Right cardiac atrium (tissue), 5 donors: ENCODE data around the gene PGBD2. TPM values are rescaled to one million over a fixed set of nuclear protein-coding genes. Genes with fewer than 3 reads are reported as not detected.

Experiments used
- ATAC-seq, 2 donors: fragments of 200-7000 bp; cut with Tn5 transposase; one replicate each; pipeline versions ENCODE4 v1.8.0 to v1.9.1; 2020; ENCODE audit warnings: moderate library complexity in 2 of 2, mild to moderate bottlenecking in 1 of 2
- DNase-seq, 3 donors: peaks; one replicate each; pipeline ENCODE4 v3.0.0-alpha.2; 2020
- H3K27ac ChIP-seq: one replicate; pipeline ENCODE4 v1.5.1; 2013; ENCODE audit warnings: mild to moderate bottlenecking, low read length, control low read depth, moderate library complexity
- H3K27me3 ChIP-seq: one replicate; pipeline ENCODE4 v1.6.1; 2013; ENCODE audit not compliant: control insufficient read depth, insufficient read depth
- H3K4me1 ChIP-seq: one replicate; pipeline ENCODE4 v1.6.1; 2013; ENCODE audit warnings: low read length; ENCODE audit not compliant: control insufficient read depth, insufficient read depth
- H3K4me3 ChIP-seq: one replicate; pipeline ENCODE4 v1.5.1; 2013; ENCODE audit warnings: low read length, control low read depth
- H3K9me3 ChIP-seq: one replicate; pipeline ENCODE4 v1.6.1; 2013; ENCODE audit warnings: low read length; ENCODE audit not compliant: control insufficient read depth
- WGBS: extraction: QIAGEN DNeasy Blood & Tissue Kit; methylation state at CpG from one replicate; pipeline ENCODE4 v1.1.7; 2013; 5-methylcytosine and 5-hydroxymethylcytosine counted together
- intact Hi-C, 4 donors: fragments of 100-400 bp; cut with DNase I; formaldehyde crosslinking; loops; one replicate each; pipeline versions ENCODE4 v1.11.0 to v1.14.0; 2022 to 2023
- long read RNA-seq, 4 donors: library from polyadenylated mRNA; unstranded; transcript quantifications; one replicate each; pipeline ENCODE4 v2.0.0, GENCODE V29; 2020 to 2021
- polyA plus RNA-seq: library from polyadenylated mRNA; stranded (reverse); fragments of 200-250 nt; gene quantifications from one replicate; pipeline ENCODE4 v1.2.3, GENCODE V29; 2013
- total RNA-seq, 4 donors: library from RNA; stranded (reverse); fragmentation: NEBNext Ultra II Directional; extraction: Animal tissue kit (Norgen Biotek cat#: 25700); gene quantifications; one replicate each; pipeline ENCODE4 v1.2.1, GENCODE V29; 2021
- donor health status: healthy with polysubstance abuse.
- donor health status: DM: no; HTN: yes; CAD: no.
- donor health status: DM: no; HTN: no; CAD: no.
- donor health status: DM: no; HTN: yes; CAD: no; lungs with severe emphysema.
- donor health status: DM: yes; HTN: yes; CAD: no.

Gene PGBD2
- total RNA-seq, result 1 to 10 TPM; 2.6 to 3.8 (median 2.7) TPM
- polyA plus RNA-seq, result 2.9 TPM
- long read RNA-seq, donor 1, transcript PGBD2-202 (3 exons, 2,879 nt), result major isoform, 6 of 8 reads
- long read RNA-seq, donor 1, partial matches to known transcripts, result 0 of 8 reads
- long read RNA-seq, donor 1, other reads (novel, unspliced or antisense), result 1 of 8 reads
- long read RNA-seq, donor 2, transcript PGBD2-201 (3 exons, 2,136 nt), result major isoform, 5 of 8 reads
- long read RNA-seq, donor 2, partial matches to known transcripts, result 0 of 8 reads
- long read RNA-seq, donor 2, other reads (novel, unspliced or antisense), result 1 of 8 reads
- long read RNA-seq, donor 3, transcript PGBD2-202 (3 exons, 2,879 nt), result minor isoform, 6 of 24 reads
- long read RNA-seq, donor 3, transcript PGBD2-201 (3 exons, 2,136 nt), result major isoform, 15 of 24 reads
- long read RNA-seq, donor 3, partial matches to known transcripts, result 0 of 24 reads
- long read RNA-seq, donor 3, other reads (novel, unspliced or antisense), result 3 of 24 reads
- long read RNA-seq, donor 4, partial matches to known transcripts, result 0 of 1 reads
- long read RNA-seq, donor 4, other reads (novel, unspliced or antisense), result 0 of 1 reads

DNA sequence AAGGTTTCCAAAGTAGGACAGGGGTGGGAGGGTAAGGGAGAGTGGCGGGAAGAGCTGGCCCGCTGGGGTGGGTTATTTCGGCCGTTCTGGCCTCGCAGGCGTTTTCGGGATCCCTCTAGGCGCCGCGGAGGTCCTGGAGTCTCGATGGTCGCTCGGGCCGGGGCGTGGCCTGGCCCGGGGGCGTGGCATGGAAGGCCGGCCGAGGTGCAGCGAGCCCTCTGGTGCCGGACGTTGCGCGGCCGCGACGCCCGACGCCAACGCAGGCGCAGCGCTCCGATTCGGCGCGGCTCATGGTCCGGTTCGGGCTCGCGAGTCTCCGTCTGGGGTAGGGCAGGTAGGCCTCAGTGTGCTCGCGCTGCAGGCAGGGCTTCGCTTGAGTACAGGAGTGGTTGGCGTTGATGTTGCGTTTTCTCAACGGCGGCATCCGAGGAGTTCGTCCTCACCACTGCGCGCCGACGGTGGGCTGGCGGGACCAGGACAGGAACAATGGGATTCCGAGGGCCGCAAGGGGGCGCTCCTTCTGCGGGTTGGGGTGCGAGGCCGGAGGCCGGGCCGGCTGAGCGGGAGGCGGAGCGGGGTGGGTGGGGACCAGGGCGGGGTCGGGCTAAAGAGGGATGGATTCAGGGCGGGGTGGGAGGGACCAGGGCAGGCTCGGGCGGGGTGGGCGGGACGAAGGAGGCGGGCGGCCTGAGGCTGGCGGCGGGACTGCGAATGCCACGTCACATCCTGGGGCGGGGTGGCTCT is at the start of gene PGBD2:
TSS of gene PGBD2 (plus strand) at position 227 of the 744 bp plus-strand sequence. CDS start 7,628 bp downstream, outside the sequence.
- peak within 1 kb of the TSS; percentile 99 for H3K27ac ChIP-seq
- H3K4me1 ChIP-seq, result peaks cover 3% of the 10 kb centered on the region
- H3K9me3 ChIP-seq, result no peaks in the 10 kb centered on the region
- no peaks in the 10 kb centered on the region for H3K27me3 ChIP-seq
- DNase-seq (peak; percentile 93 to 98 (median 97)), ATAC-seq (peak; percentile 97)
- WGBS, result under 1% methylated on average over 80 of the region's 80 CpGs
- peak within 1 kb of the TSS; percentile 75 for H3K4me3 ChIP-seq
- intact Hi-C loops, result no loop called here

DNA sequence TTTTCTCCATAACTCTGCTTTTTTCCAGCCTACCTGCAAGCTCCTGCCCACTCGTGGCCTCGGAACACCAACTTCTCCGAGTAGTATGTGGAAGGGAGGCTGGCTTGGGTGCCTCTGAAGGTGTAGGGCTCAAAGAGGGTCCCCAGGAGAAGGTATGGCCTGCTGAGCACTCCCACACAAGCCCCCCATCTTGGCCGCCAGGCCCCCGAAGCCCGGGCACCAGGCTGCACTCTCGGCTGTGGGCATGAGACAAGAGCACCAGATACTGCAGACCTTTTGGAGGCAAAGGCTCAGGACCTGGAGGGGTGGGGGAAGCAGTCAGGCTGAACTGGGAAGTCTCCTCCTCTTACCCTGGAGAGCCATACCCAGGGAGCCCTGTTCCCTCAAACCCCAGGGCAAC is 48.8 kb upstream of the PGBD2 start:
- Histone ChIP-seq H3K4me1 (no peaks in the 10 kb centered on the region), H3K27me3 (no peaks in the 10 kb centered on the region), H3K27ac (no peak overlapping the region), H3K4me3 (no peak overlapping the region), H3K9me3 (no peaks in the 10 kb centered on the region)
- WGBS, result 95% methylated on average over 7 of the region's 7 CpGs
- ATAC-seq (no peak), DNase-seq (peak in 1 of 3 donors; percentile 54)
- intact Hi-C loops, result no loop called here

DNA sequence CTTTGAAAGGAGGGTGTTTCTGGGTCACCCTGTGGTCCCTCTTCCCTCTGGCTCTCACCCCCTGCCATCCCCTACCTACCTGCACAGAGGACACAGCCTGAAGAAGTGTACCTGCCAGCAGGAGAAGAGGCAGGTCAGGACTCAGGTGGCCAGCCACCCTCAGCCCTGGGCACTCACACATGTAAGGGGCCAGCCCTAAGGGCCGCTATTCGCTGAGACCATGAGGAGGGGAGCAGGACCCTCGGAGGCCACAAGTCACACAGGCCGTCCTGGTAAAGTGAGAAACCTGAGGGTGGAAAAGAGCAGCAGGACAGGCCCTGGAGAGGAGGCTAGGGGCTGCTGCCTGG is 48.3 kb upstream of the PGBD2 start:
- no peaks in the 10 kb centered on the region for H3K9me3 ChIP-seq
- WGBS, result 21% methylated on average over 4 of the region's 4 CpGs
- no peaks in the 10 kb centered on the region for H3K27me3 ChIP-seq
- H3K4me3 ChIP-seq, result peak overlapping the region; percentile 59
- H3K4me1 ChIP-seq, result no peaks in the 10 kb centered on the region
- intact Hi-C loops, result loop anchor here in 1 of 4 donors (2.0 kb wide), 1 partner anchor 19 kb away; the partner anchor contains the start of gene ZNF672
- no peak for ATAC-seq
- H3K27ac ChIP-seq, result no peak overlapping the region
- no peak for DNase-seq

DNA sequence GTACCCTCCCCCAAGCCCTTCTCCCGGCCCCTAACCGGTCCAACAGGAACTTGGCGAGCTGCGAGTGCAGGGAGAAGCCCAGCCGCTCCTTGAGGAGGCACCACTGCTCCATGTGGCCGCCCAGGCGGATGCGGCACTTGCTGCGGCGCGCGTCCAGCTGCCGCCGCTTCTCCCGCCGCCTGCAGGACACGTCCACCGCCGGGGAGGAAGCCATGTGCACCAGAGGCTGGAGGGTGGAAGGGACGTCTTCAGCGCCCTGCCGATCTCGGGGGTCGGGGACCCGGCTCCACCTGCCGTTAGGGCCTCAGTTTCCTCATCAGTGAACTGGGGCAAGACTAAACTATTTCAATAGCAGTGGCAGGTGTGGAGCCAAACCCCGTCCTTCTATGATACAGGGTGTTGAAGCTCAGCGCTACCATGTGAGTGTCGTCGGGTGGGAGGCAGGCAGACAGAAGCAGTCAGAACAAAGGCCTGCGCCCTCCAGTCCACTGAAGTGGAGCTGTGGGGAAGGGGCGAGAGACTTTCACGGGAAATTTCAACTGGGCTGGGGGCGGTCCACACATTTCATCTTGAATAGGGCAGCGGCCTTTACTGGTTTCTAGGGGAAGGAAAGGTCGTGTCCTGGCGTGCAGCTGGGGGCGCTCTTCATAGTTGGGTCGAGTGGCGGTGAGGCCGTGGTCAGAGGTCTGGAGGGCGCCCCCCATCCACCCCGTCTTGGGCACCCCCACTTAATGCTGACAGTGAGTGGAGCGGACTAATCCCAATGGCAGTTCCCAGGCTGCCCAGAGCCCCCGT is 47.7 kb upstream of the PGBD2 start:
- no peaks in the 10 kb centered on the region for H3K4me1 ChIP-seq
- intact Hi-C loops, result loop anchor here in 1 of 4 donors (2.0 kb wide), 1 partner anchor 19 kb away; the partner anchor contains the start of gene ZNF672
- H3K4me3 ChIP-seq, result peak overlapping the region; percentile 59
- H3K9me3 ChIP-seq, result no peaks in the 10 kb centered on the region
- H3K27me3 ChIP-seq, result no peaks in the 10 kb centered on the region
- peak overlapping the region; percentile 6 for H3K27ac ChIP-seq
- under 1% methylated on average over 45 of the region's 45 CpGs for WGBS
- peak; percentile 76 to 90 (median 87) for DNase-seq
- peak; percentile 67 to 71 for ATAC-seq

DNA sequence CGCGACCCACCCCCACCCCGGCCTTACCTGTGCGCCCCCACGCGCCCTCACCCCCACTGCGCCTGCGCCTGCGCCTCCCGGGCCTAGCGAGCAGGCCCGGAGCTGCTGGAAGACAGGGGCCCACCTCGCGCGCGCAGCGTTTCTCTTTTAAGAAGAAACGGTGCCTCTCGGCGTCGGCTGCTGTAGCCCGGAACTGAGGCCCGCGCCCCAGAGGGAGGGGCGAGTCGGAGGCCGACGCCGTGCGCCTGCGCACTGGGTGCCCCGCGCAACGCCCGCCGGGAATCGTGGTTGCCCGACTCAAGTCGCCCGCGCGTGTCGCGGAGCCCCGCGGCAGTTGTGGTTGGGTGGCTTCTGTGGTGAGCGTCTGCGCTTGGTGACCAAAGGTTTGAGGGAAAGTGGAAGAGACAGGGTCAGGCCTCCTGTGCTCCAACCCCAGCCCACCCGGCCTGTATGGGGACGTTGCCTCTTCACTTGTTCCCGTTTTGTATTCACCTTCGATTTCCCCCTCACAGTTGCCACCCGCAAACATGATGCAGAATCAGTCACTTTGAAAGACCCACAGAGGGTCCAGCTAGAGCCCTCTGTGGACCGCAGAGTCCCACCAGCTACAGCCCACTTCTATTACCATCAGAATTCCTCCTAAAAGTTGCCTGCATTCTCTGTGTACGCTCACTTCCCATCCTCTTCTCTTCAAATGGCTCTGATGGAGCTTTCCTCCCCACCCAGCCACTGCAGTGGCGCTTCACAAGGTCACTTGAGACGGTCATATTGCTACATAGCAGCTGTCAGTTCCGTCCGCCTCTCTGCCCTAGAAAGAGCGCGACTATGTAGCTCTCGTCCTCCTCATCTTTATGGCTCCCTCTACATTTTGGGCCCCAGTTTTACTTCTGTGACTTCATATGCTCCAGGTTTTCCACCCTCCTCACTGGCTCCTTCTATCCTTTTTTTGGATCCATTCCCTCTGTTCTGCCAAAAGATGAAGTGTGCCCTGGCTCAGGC is 46.8 kb upstream of the PGBD2 start, which contains the start of gene ZNF692:
TSS of gene ZNF692 (minus strand) at position 195 of the 999 bp plus-strand sequence. CDS start 776 bp downstream, outside the sequence.
- no peaks in the 10 kb centered on the region for H3K27me3 ChIP-seq
- peak within 1 kb of the TSS; percentile 59 for H3K4me3 ChIP-seq
- H3K27ac ChIP-seq, result peak within 1 kb of the TSS; percentile 83
- WGBS, result 4% methylated on average over 62 of the region's 62 CpGs
- peak; percentile 98 to 100 (median 99) for DNase-seq
- no peaks in the 10 kb centered on the region for H3K9me3 ChIP-seq
- H3K4me1 ChIP-seq, result peaks cover 2% of the 10 kb centered on the region
- ATAC-seq, result peak; percentile 94 to 95
- intact Hi-C loops, result loop anchor here in 1 of 4 donors (2.0 kb wide), 1 partner anchor 20 kb away; the partner anchor contains the start of gene ZNF672

DNA sequence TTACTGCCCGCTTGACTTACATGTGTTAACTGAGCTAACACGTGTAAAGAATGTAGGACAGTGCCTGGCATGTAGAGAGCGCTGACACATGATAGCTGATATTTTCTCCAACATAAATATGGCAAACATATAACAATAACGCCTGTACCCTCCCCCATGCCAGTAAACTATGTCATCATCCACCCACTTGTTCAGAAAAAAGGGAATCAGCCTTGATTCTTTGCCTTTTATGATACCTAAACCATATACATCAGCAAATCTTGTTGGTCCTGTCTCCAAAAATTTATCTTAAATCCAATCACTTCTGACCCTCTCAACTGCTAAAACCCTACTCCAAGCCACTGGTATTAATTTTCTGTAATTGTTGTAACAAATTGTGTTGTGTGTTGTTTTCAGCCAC is 46.0 kb upstream of the PGBD2 start:
- no peaks in the 10 kb centered on the region for H3K9me3 ChIP-seq
- no peaks in the 10 kb centered on the region for H3K27me3 ChIP-seq
- H3K4me3 ChIP-seq, result no peak overlapping the region
- H3K27ac ChIP-seq, result no peak overlapping the region
- intact Hi-C loops, result no loop called here
- DNase-seq, result no peak
- peaks cover 2% of the 10 kb centered on the region for H3K4me1 ChIP-seq
- no peak for ATAC-seq
- WGBS, result 80% methylated on average over 4 of the region's 4 CpGs

DNA sequence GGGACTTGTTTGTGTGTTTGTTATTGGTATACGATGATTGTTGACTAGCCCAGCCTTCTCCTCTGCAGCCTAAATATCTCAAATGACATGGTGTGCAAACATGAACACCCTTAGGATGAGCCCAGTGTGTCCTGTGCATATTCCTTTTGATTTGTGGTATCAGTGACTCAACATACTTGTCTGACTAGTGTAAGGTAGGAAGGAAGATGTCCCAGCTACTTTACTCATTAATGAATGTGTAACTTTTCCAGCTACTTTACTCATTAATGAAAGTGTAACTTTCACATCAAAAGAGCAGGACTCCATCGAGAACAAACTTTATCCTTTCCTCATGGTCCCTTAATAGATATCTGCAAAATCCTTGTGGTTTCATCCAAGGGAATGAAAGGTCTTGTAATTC is 44.4 kb upstream of the PGBD2 start:
- Histone ChIP-seq H3K27me3 (no peaks in the 10 kb centered on the region), H3K4me3 (no peak overlapping the region), H3K27ac (no peak overlapping the region), H3K4me1 (peaks cover 2% of the 10 kb centered on the region), H3K9me3 (no peaks in the 10 kb centered on the region)
- WGBS, result 91% methylated on average over 2 of the region's 2 CpGs
- ATAC-seq (no peak), DNase-seq (no peak)
- intact Hi-C loops, result no loop called here

GRCh38 chr1:248862695-248862997 is 43.4 kb upstream of the PGBD2 start:
- DNase-seq, result no peak
- Histone ChIP-seq H3K27me3 (no peaks in the 10 kb centered on the region), H3K27ac (peak overlapping the region; percentile 40), H3K4me3 (peak overlapping the region; percentile 51), H3K4me1 (peaks cover 2% of the 10 kb centered on the region), H3K9me3 (no peaks in the 10 kb centered on the region)
- intact Hi-C loops, result no loop called here
- ATAC-seq, result no peak
- WGBS, result 14% methylated on average over 4 of the region's 4 CpGs

DNA sequence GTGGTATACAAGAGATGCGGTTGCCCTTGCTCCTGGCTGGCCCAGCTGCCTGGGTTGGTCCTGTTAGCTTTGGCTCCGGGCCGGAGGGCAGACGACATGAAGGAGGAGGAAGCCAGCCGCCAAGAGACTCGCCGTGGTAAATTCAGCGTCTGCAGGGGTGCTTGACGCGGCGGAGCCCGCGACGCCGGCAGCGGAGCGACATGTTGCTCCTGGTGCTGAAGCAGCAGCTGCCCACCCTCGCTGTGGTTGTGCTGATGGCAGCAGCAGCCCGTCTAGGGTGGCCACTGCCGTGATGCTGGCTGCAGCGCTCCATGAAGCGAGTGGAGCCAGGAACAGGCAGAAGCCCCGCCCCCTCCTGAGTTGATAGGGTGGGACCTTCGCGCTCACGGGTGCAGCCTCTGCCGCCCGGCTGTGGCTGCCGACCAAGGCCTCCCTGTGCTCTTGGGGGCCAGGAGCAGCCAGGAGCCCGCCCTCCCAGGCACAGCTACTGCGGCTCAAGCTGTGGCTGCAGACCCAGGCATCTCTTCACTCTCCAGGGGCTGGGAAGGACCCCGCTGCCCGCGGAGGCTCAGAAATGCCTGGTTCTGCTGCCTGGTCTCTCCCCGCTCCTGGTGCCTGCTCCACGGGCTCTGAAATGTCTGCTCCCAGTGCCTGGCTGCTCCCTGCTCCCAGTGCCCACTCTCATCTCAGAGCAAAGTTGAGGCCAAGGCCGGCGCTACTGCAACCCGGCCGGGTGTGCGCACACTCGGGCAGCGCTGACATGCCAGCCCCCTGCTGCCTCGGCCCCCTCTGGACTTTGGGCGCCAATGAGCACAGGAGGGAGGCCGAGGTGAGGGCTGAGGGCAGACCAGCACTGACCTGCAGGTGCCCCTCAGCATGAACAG is 42.8 kb upstream of the PGBD2 start:
- peak; percentile 90 to 96 (median 95) for DNase-seq
- peak overlapping the region; percentile 51 for H3K4me3 ChIP-seq
- H3K27me3 ChIP-seq, result no peaks in the 10 kb centered on the region
- WGBS, result 4% methylated on average over 46 of the region's 46 CpGs
- intact Hi-C loops, result no loop called here
- no peaks in the 10 kb centered on the region for H3K9me3 ChIP-seq
- peak; percentile 84 to 86 for ATAC-seq
- H3K27ac ChIP-seq, result peak overlapping the region; percentile 40
- peaks cover 2% of the 10 kb centered on the region for H3K4me1 ChIP-seq
